HEK293 (cell line): ENCODE data around the gene C2orf42.
A peak's percentile ranks its signal among the peaks of the same experiment; 100 is the strongest.

Experiments used
- PATZ1 ChIP-seq: fragments of 450-650 bp; formaldehyde crosslinking; IDR thresholded peaks from 2 replicates; pipeline ENCODE4 v1.5.1; 2016; ENCODE audit warnings: missing biosample characterization, missing genetic modification characterization
- PRDM2 ChIP-seq: fragments of 450-650 bp; formaldehyde crosslinking; IDR thresholded peaks from 2 replicates; pipeline ENCODE4 v1.5.1; 2016; ENCODE audit warnings: missing biosample characterization, missing genetic modification characterization, borderline replicate concordance
- ZNF114 ChIP-seq: fragments of 450-650 bp; formaldehyde crosslinking; IDR thresholded peaks from 2 replicates; pipeline ENCODE4 v1.5.0; 2017; ENCODE audit warnings: missing biosample characterization, missing genetic modification characterization
- ZNF23 ChIP-seq: fragments of 450-650 bp; formaldehyde crosslinking; IDR thresholded peaks from 2 replicates; pipeline ENCODE4 v1.5.1; 2016; ENCODE audit warnings: missing biosample characterization, missing genetic modification characterization, borderline replicate concordance
- ZNF274 ChIP-seq, 2 experiments: fragments of 200-500 bp in 1 of 2; fragments of 450-650 bp in 1 of 2; sonication (Bioruptor generic) in 1 of 2; formaldehyde crosslinking in 1 of 2; IDR thresholded peaks; 2 replicates each; pipeline versions ENCODE4 v1.5.1 to v1.6.1; 2014 to 2016; ENCODE audit warnings: borderline replicate concordance in 1 of 2, inconsistent platforms in 1 of 2, low read length in 1 of 2, missing biosample characterization in 1 of 2, missing genetic modification characterization in 1 of 2
- ZNF473 ChIP-seq: fragments of 450-650 bp; formaldehyde crosslinking; IDR thresholded peaks from 2 replicates; pipeline ENCODE4 v1.5.1; 2017; ENCODE audit warnings: missing biosample characterization, missing genetic modification characterization
- ZNF560 ChIP-seq: fragments of 450-650 bp; formaldehyde crosslinking; IDR thresholded peaks from 2 replicates; pipeline ENCODE4 v1.5.1; 2017; ENCODE audit warnings: missing biosample characterization, missing genetic modification characterization, borderline replicate concordance
- ZNF645 ChIP-seq: fragments of 450-650 bp; formaldehyde crosslinking; IDR thresholded peaks from 2 replicates; pipeline ENCODE4; 2016; ENCODE audit warnings: missing biosample characterization, missing genetic modification characterization
- ZNF830 ChIP-seq: fragments of 450-650 bp; IDR thresholded peaks from 2 replicates; pipeline ENCODE4 v1.5.0; 2018; ENCODE audit warnings: missing biosample characterization, missing genetic modification characterization, low read depth, mild to moderate bottlenecking, moderate library complexity
- TF ChIP-seq, protein P1 (sequence below): fragments of 450-650 bp; formaldehyde crosslinking; IDR thresholded peaks from 2 replicates; pipeline ENCODE4 v1.5.1; 2016; ENCODE audit warnings: missing biosample characterization, missing genetic modification characterization
- TF ChIP-seq, protein P2 (sequence below): fragments of 450-650 bp; formaldehyde crosslinking; conservative IDR thresholded peaks from 2 replicates; pipeline ENCODE4 v1.5.1; 2016; ENCODE audit warnings: low read depth, missing biosample characterization, missing genetic modification characterization

- TF ChIP-seq ZNF560 (no peak), PATZ1 (tag by site-specific recombination) (no peak), ZNF274 (IDR thresholded peaks at IDR 0.05; ENCODE audit: low read length) (no peak), ZNF274 (tag by site-specific recombination; IDR thresholded peaks at IDR 0.05; ENCODE audit: borderline replicate concordance) (no peak), ZNF473 (tag by site-specific recombination) (no peak), ZNF830 (tag by site-specific recombination) (no peak), ZNF23 (tag by site-specific recombination) (no peak), PRDM2 (no peak), ZNF114 (tag by site-specific recombination) (no peak), ZNF645 (tag by site-specific recombination) (no peak)
- TF ChIP-seq, protein P1, sequence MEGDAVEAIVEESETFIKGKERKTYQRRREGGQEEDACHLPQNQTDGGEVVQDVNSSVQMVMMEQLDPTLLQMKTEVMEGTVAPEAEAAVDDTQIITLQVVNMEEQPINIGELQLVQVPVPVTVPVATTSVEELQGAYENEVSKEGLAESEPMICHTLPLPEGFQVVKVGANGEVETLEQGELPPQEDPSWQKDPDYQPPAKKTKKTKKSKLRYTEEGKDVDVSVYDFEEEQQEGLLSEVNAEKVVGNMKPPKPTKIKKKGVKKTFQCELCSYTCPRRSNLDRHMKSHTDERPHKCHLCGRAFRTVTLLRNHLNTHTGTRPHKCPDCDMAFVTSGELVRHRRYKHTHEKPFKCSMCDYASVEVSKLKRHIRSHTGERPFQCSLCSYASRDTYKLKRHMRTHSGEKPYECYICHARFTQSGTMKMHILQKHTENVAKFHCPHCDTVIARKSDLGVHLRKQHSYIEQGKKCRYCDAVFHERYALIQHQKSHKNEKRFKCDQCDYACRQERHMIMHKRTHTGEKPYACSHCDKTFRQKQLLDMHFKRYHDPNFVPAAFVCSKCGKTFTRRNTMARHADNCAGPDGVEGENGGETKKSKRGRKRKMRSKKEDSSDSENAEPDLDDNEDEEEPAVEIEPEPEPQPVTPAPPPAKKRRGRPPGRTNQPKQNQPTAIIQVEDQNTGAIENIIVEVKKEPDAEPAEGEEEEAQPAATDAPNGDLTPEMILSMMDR (tag by site-specific recombination), result no peak
- TF ChIP-seq, protein P2, sequence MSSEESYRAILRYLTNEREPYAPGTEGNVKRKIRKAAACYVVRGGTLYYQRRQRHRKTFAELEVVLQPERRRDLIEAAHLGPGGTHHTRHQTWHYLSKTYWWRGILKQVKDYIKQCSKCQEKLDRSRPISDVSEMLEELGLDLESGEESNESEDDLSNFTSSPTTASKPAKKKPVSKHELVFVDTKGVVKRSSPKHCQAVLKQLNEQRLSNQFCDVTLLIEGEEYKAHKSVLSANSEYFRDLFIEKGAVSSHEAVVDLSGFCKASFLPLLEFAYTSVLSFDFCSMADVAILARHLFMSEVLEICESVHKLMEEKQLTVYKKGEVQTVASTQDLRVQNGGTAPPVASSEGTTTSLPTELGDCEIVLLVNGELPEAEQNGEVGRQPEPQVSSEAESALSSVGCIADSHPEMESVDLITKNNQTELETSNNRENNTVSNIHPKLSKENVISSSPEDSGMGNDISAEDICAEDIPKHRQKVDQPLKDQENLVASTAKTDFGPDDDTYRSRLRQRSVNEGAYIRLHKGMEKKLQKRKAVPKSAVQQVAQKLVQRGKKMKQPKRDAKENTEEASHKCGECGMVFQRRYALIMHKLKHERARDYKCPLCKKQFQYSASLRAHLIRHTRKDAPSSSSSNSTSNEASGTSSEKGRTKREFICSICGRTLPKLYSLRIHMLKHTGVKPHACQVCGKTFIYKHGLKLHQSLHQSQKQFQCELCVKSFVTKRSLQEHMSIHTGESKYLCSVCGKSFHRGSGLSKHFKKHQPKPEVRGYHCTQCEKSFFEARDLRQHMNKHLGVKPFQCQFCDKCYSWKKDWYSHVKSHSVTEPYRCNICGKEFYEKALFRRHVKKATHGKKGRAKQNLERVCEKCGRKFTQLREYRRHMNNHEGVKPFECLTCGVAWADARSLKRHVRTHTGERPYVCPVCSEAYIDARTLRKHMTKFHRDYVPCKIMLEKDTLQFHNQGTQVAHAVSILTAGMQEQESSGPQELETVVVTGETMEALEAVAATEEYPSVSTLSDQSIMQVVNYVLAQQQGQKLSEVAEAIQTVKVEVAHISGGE (tag by site-specific recombination), result 0 out of 2 replicates have a peak, but pooled peaks have one; percentile 33
Observed at GRCh38 chr2:70132244-70133126, 58.3 kb downstream of the C2orf42 start.
